ENCODE results near the gene CABP7.
A peak's percentile ranks its signal among the peaks of the same experiment; 100 is the strongest.

Gene CABP7

DNA sequence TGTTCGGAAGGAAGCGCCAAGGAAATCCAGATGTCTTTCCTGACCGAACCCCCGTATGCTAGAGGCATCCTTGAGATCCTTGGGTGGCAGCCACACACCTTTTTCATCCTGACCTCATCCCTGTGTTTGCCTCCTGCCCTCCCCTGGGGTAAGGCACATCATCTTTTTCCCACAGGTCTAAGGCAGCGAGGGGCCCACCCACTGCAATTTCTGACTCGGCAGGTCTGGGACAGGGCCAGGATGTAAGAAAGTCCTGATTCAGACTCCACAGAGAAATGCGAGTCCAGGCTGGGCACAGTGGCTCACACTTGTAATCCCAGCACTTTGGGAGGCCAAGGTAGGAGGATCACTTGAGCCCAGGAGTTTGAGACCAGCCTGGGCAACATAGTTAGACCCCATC lies 36.5 kb downstream of the CABP7 start:
- Histone ChIP-seq H3K9ac (ENCODE audit: insufficient read length, low read depth) (no peak overlapping the region), H3K4me3 (ENCODE audit: insufficient read length, low read depth) (no peak overlapping the region), H3K36me3 (ENCODE audit: insufficient read depth, insufficient read length, low read length) (no peaks in the 10 kb centered on the region), H3K4me1 (ENCODE audit: insufficient read depth, insufficient read length) (peaks cover 5% of the 10 kb centered on the region), H3K27me3 (ENCODE audit: insufficient read depth, insufficient read length) (no peaks in the 10 kb centered on the region), H3K9me3 (ENCODE audit: insufficient read depth, low read length) (no peaks in the 10 kb centered on the region)
- TF ChIP-seq YY1 (IDR thresholded peaks at IDR 0.05; ENCODE audit: insufficient read depth, insufficient read length) (no peak), ZNF274 (IDR thresholded peaks at IDR 0.05; ENCODE audit: low read depth, low read length) (no peak), SUZ12 (IDR thresholded peaks at IDR 0.05; ENCODE audit: extremely low read depth, insufficient read depth, insufficient read length) (no peak)
- no peak for DNase-seq (ENCODE audit: low read depth, low spot score)

DNA sequence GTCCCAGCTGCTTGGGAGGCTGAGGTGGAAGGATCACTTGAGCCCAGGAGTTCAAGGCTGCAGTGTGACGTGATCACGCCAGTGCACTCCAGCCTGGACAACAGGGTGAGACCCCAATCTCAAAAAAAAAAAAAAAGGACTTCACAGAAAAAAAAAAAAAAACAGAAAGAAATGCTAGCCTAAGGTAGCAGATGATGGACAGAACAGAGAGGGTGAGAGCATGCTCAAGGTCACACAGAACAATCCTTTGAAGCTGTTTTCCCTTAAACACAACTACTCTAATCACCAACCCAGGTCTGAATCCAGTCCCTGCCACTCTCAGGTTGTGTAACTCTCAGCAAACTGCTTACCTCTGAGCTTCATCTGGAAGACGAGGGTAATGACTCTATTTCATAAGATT lies 37.3 kb downstream of the CABP7 start:
- H3K36me3 ChIP-seq (ENCODE audit: insufficient read depth, insufficient read length, low read length) = no peaks in the 10 kb centered on the region
- no peak overlapping the region for H3K9ac ChIP-seq (ENCODE audit: insufficient read length, low read depth)
- H3K27me3 ChIP-seq (ENCODE audit: insufficient read depth, insufficient read length) = no peaks in the 10 kb centered on the region
- peaks cover 5% of the 10 kb centered on the region for H3K4me1 ChIP-seq (ENCODE audit: insufficient read depth, insufficient read length)
- TF ChIP-seq ZNF274 (IDR thresholded peaks at IDR 0.05; ENCODE audit: low read depth, low read length) (no peak), SUZ12 (IDR thresholded peaks at IDR 0.05; ENCODE audit: extremely low read depth, insufficient read depth, insufficient read length) (no peak), YY1 (IDR thresholded peaks at IDR 0.05; ENCODE audit: insufficient read depth, insufficient read length) (no peak)
- no peak overlapping the region for H3K4me3 ChIP-seq (ENCODE audit: insufficient read length, low read depth)
- H3K9me3 ChIP-seq (ENCODE audit: insufficient read depth, low read length) = no peaks in the 10 kb centered on the region
- DNase-seq (ENCODE audit: low read depth, low spot score) = no peak

DNA sequence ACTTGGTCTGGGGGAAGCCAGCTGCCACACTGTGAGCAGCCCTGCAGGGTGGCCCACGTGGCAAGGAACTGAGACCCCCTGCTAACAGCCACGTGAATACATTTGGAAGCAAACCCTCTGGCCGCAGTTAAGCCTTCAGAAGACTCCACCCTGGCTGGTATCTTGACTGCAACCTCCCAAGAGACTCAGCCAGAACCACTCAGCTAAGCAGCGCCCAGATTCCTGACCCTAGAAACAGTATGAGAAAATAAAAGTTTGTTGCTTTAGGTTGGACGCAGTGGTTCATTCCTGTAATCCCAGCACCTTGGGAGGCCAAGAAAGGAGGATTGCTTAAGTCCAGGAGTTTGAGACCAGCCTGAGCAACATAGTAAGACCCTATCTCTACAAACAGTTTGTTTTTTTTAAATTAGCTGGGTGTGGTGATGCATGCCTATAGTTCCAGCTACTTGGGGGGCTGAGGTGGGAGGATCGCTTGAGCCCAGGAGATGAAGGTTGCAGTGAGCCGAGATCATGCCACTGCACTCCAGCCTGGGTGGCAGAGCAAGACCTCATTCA lies 38.3 kb downstream of the CABP7 start:
- H3K9ac ChIP-seq (ENCODE audit: insufficient read length, low read depth) = no peak overlapping the region
- DNase-seq (ENCODE audit: low read depth, low spot score) = no peak
- TF ChIP-seq SUZ12 (IDR thresholded peaks at IDR 0.05; ENCODE audit: extremely low read depth, insufficient read depth, insufficient read length) (no peak), YY1 (IDR thresholded peaks at IDR 0.05; ENCODE audit: insufficient read depth, insufficient read length) (no peak), ZNF274 (IDR thresholded peaks at IDR 0.05; ENCODE audit: low read depth, low read length) (no peak)
- H3K9me3 ChIP-seq (ENCODE audit: insufficient read depth, low read length) = no peaks in the 10 kb centered on the region
- no peaks in the 10 kb centered on the region for H3K36me3 ChIP-seq (ENCODE audit: insufficient read depth, insufficient read length, low read length)
- peaks cover 5% of the 10 kb centered on the region for H3K4me1 ChIP-seq (ENCODE audit: insufficient read depth, insufficient read length)
- no peak overlapping the region for H3K4me3 ChIP-seq (ENCODE audit: insufficient read length, low read depth)
- no peaks in the 10 kb centered on the region for H3K27me3 ChIP-seq (ENCODE audit: insufficient read depth, insufficient read length)

DNA sequence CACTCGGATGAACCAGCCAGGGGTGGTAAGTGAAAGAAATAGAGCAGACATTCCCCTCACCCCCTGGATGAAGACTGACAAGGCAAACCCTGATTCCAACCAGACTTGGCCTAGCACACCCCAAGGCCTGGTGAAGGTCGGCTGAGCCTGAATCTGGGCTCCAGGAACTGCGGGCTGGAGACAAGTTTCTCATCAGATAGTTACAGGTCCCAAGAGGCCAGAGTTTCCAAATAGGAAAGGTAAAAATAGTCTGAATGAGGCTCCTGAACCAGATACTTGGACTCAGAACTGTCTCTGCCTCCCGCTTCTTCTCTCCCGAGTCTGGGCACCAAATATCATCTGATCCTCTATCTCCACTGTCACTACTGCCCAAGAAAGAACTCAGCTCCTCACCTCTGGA lies 39.2 kb downstream of the CABP7 start:
- no peaks in the 10 kb centered on the region for H3K36me3 ChIP-seq (ENCODE audit: insufficient read depth, insufficient read length, low read length)
- no peaks in the 10 kb centered on the region for H3K9me3 ChIP-seq (ENCODE audit: insufficient read depth, low read length)
- no peak overlapping the region for H3K9ac ChIP-seq (ENCODE audit: insufficient read length, low read depth)
- DNase-seq (ENCODE audit: low read depth, low spot score) = no peak
- peaks cover 5% of the 10 kb centered on the region for H3K4me1 ChIP-seq (ENCODE audit: insufficient read depth, insufficient read length)
- TF ChIP-seq YY1 (IDR thresholded peaks at IDR 0.05; ENCODE audit: insufficient read depth, insufficient read length) (no peak), SUZ12 (IDR thresholded peaks at IDR 0.05; ENCODE audit: extremely low read depth, insufficient read depth, insufficient read length) (no peak), ZNF274 (IDR thresholded peaks at IDR 0.05; ENCODE audit: low read depth, low read length) (no peak)
- no peaks in the 10 kb centered on the region for H3K27me3 ChIP-seq (ENCODE audit: insufficient read depth, insufficient read length)
- no peak overlapping the region for H3K4me3 ChIP-seq (ENCODE audit: insufficient read length, low read depth)

DNA sequence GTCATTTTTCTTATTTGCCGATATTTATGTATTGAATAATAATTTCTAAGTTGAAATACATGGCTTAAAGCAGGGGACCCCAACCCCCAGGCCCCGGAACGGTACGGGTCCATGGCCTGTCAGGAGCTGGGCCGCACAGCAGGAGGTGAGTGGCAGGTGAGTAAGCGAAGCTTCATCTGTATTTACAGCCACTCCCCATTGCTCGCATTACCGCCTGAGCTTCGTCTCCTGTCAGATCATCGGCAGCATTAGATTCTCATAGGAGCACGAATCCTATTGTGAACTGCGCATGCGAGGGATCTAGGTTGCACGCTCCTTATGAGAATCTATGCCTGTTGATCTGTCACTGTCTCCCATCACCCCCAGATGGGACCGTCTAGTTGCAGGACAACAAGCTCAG lies 42.5 kb downstream of the CABP7 start:
- H3K4me3 ChIP-seq (ENCODE audit: insufficient read length, low read depth) = no peak overlapping the region
- peaks cover 5% of the 10 kb centered on the region for H3K4me1 ChIP-seq (ENCODE audit: insufficient read depth, insufficient read length)
- no peak for TF ChIP-seq YY1 (IDR thresholded peaks at IDR 0.05; ENCODE audit: insufficient read depth, insufficient read length)
- no peak for TF ChIP-seq ZNF274 (IDR thresholded peaks at IDR 0.05; ENCODE audit: low read depth, low read length)
- no peak for TF ChIP-seq SUZ12 (IDR thresholded peaks at IDR 0.05; ENCODE audit: extremely low read depth, insufficient read depth, insufficient read length)
- H3K9ac ChIP-seq (ENCODE audit: insufficient read length, low read depth) = no peak overlapping the region
- DNase-seq (ENCODE audit: low read depth, low spot score) = no peak
- no peaks in the 10 kb centered on the region for H3K27me3 ChIP-seq (ENCODE audit: insufficient read depth, insufficient read length)
- no peaks in the 10 kb centered on the region for H3K36me3 ChIP-seq (ENCODE audit: insufficient read depth, insufficient read length, low read length)
- H3K9me3 ChIP-seq (ENCODE audit: insufficient read depth, low read length) = no peaks in the 10 kb centered on the region

DNA sequence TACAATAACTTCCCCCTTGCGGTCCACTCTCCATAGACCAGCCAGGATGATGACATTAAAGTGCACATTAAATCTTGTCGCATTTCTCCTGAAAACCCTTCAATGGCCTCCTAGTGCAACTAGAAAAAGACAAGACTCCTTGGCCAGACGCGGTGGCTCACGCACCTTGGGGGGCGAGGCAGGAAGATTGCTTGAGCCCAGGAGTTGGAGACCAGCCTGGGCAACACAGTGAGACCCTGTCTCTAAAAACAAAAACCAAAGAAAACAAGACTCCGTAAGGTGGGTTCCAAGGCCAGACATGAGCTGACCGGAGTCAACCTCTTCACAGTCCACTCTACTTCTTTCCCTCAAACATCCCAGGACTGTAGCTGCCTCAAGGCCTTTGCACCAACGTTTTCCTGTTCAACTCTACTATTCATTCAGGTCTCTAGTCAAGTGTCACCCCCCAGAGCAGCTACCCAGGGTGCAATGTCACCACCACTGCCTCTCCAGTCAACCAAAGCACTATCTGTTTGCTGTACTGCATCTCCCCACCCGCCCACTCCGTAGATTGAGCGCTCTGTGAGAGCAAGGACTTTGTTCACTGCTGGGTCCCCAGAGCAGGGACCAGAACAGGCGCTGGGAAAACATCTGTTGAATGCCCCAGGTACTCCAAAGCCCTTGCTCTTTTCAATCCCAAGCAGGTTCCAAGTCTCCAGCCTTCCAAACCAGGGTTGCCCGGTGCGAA lies 46.3 kb downstream of the CABP7 start:
- no peaks in the 10 kb centered on the region for H3K4me1 ChIP-seq (ENCODE audit: insufficient read depth, insufficient read length)

DNA sequence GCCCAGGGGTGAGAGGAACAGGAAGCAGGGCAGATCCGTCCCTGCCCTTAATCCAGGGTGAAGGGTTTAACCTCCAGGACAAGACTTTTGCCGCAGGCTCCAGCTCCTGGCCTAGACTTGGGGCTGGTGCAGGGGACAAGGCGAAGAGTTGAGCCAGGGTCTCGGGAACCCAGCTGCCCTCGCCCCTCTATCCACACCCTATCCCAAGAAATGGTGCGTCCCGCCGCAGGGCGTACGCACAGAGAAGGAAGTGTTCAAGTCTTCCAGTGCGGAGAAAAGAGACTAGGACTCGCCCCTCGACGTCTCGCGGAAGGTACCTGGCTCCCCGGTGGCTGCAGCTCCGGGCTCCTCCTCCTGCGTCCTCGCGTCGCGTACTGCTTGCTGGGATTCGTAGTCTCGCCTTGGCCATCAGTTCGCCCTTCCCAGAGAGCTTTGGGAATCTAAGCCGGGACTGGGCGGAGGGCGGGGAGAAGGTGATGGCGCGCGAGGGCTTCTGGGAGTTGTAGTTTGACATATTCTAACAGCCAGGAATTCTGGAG lies 46.9 kb downstream of the CABP7 start, which contains the start of gene ZMAT5:
Gene ZMAT5, minus strand, starts transcription at position 376 of the 539 bp plus-strand sequence. CDS start 18,463 bp downstream, outside the sequence.
- TF ChIP-seq ZNF274 (IDR thresholded peaks at IDR 0.05; ENCODE audit: low read depth, low read length) (no peak), SUZ12 (IDR thresholded peaks at IDR 0.05; ENCODE audit: extremely low read depth, insufficient read depth, insufficient read length) (no peak), YY1 (IDR thresholded peaks at IDR 0.05; ENCODE audit: insufficient read depth, insufficient read length) (no peak)
- Histone ChIP-seq H3K27me3 (ENCODE audit: insufficient read depth, insufficient read length) (no peaks in the 10 kb centered on the region), H3K9ac (ENCODE audit: insufficient read length, low read depth) (peak within 1 kb of the TSS; percentile 100), H3K4me3 (ENCODE audit: insufficient read length, low read depth) (peak within 1 kb of the TSS; percentile 99), H3K36me3 (ENCODE audit: insufficient read depth, insufficient read length, low read length) (peaks cover 32% of the 10 kb centered on the region), H3K4me1 (ENCODE audit: insufficient read depth, insufficient read length) (no peaks in the 10 kb centered on the region), H3K9me3 (ENCODE audit: insufficient read depth, low read length) (no peaks in the 10 kb centered on the region)
- DNase-seq (ENCODE audit: low read depth, low spot score) = peak; percentile 90

More for the DNA sequence above, 46.3 kb downstream of the CABP7 start:
- no peaks in the 10 kb centered on the region for H3K9me3 ChIP-seq (ENCODE audit: insufficient read depth, low read length)
- peak overlapping the region; percentile 75 for H3K4me3 ChIP-seq (ENCODE audit: insufficient read length, low read depth)
- peaks cover 29% of the 10 kb centered on the region for H3K36me3 ChIP-seq (ENCODE audit: insufficient read depth, insufficient read length, low read length)
- TF ChIP-seq SUZ12 (IDR thresholded peaks at IDR 0.05; ENCODE audit: extremely low read depth, insufficient read depth, insufficient read length) = no peak
- no peak for TF ChIP-seq YY1 (IDR thresholded peaks at IDR 0.05; ENCODE audit: insufficient read depth, insufficient read length)
- no peak for TF ChIP-seq ZNF274 (IDR thresholded peaks at IDR 0.05; ENCODE audit: low read depth, low read length)
- peak overlapping the region; percentile 93 for H3K9ac ChIP-seq (ENCODE audit: insufficient read length, low read depth)
- no peak for DNase-seq (ENCODE audit: low read depth, low spot score)
- H3K27me3 ChIP-seq (ENCODE audit: insufficient read depth, insufficient read length) = no peaks in the 10 kb centered on the region

Data from NT2/D1 (cell line).